ENCODE data around the gene TBC1D12.

TBC1D12 gene

DNA sequence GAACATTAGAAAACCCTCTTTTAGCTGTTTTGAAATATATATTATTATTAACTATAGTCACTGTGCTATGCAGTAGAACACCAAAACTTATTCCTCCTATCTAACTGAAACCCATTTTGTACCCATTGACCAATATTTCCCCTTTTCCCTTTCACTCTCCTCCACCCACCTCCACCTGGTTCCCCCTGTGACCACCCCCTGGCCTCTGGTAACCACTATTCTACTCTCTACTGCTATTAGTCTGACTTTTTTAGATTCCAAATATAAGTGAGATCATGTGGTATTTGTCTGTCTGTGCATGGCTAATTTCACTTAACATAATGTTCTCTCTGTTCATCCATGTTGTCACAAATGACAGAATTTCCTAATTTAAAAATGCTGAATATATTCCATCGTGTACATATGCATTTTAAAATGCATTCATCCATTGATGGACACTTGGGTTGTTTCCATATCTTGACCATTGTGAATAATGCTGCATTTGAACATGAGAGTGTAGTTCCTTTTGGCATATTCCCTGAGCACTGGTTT is 18.7 kb downstream of the TBC1D12 start:
- no peak overlapping the region for H3K4me2 ChIP-seq

DNA sequence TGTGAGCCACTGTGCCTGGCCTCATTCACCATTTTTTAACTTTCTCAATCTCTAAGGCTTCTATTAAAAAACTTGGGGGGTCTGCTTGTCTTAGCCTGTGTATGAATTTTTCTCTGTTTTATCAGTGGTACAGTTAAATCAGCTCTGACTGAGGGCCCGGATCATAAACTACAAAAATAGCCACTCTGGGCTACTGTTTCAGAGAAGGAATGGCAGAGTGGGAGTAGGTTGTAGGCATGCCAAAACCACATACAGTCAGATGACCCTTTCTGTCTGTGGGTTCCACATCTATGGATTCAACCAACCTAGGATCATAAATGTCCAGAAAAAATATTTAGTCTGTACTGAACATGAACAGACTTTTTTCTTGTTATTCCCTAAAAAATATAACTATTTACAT is 21.3 kb downstream of the TBC1D12 start:
- Histone ChIP-seq H3K9me3 (peaks cover 19% of the 10 kb centered on the region), H3K36me3 (no peaks in the 10 kb centered on the region), H3K27ac (no peak overlapping the region), H3K4me1 (no peaks in the 10 kb centered on the region), H3K4me3 (no peak overlapping the region), H4K20me1 (no peaks in the 10 kb centered on the region; the same call in 1 of the 2 replicates), H3K9ac (no peak overlapping the region), H3K4me2 (no peak overlapping the region), H3K27me3 (no peaks in the 10 kb centered on the region)
- TF ChIP-seq Cebpa-rat (IDR thresholded peaks at IDR 0.05), result no peak

More for the DNA sequence above, 18.7 kb downstream of the TBC1D12 start:
- no peak overlapping the region for H3K27ac ChIP-seq
- no peaks in the 10 kb centered on the region for H3K4me1 ChIP-seq
- no peaks in the 10 kb centered on the region for H3K36me3 ChIP-seq
- peaks cover 12% of the 10 kb centered on the region for H3K9me3 ChIP-seq
- no peaks in the 10 kb centered on the region for H3K27me3 ChIP-seq
- TF ChIP-seq Cebpa-rat (IDR thresholded peaks at IDR 0.05), result no peak
- no peak overlapping the region for H3K4me3 ChIP-seq
- no peaks in the 10 kb centered on the region; the same call in 1 of the 2 replicates for H4K20me1 ChIP-seq
- H3K9ac ChIP-seq, result no peak overlapping the region

DNA sequence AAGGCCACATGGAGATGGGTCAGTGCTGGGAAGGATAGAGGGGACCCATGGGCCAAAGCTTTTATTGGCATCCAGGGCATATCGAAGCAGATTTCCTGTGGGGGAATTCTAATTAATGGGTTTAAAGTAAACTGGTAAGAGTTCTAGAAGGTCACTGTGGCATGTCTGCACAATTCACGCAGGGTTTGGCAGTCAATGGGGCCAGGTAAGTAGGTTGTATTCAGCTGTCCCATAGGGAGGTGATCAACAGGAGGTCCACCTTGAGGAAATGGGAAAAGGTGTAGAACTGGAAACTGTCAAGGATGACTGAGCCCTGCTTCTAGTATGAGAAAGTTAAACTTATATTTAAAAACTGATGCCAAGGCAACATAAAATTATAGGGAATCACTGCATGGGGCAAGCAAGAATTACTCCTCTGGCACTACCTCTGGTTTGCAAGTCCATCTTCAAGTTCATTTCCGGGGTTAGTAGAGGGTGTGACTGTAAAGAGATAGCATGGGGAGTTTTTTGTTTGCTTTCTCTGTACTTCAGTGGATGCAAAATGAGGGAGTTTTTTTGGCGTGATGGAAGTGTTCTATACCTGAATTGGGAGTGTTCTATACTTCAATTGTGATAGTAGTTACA is 22.5 kb downstream of the TBC1D12 start:
- Histone ChIP-seq H3K4me2 (no peak overlapping the region), H3K4me3 (no peak overlapping the region), H3K9me3 (peaks cover 19% of the 10 kb centered on the region), H3K9ac (no peak overlapping the region), H3K27ac (no peak overlapping the region), H3K4me1 (no peaks in the 10 kb centered on the region), H3K27me3 (no peaks in the 10 kb centered on the region), H4K20me1 (no peaks in the 10 kb centered on the region; the same call in 1 of the 2 replicates), H3K36me3 (no peaks in the 10 kb centered on the region)
- no peak for TF ChIP-seq Cebpa-rat (IDR thresholded peaks at IDR 0.05)

- Histone ChIP-seq H3K9ac (no peak overlapping the region), H3K27ac (no peak overlapping the region)
Measured at GRCh38 chr10:94425942-94426341, 23.6 kb downstream of the TBC1D12 start.

GRCh38 chr10:94427166-94427565 is 24.8 kb downstream of the TBC1D12 start:
- peaks cover 19% of the 10 kb centered on the region for H3K9me3 ChIP-seq
- H3K4me1 ChIP-seq, result no peaks in the 10 kb centered on the region
- H3K4me3 ChIP-seq, result no peak overlapping the region
- H3K9ac ChIP-seq, result no peak overlapping the region
- no peak for TF ChIP-seq Cebpa-rat (IDR thresholded peaks at IDR 0.05)
- H3K4me2 ChIP-seq, result no peak overlapping the region
- 0 out of 2 replicates have a peak, but pooled peaks cover 6% of the 10 kb centered on the region for H4K20me1 ChIP-seq
- no peak overlapping the region for H3K27ac ChIP-seq
- H3K27me3 ChIP-seq, result no peaks in the 10 kb centered on the region
- no peaks in the 10 kb centered on the region for H3K36me3 ChIP-seq

More at GRCh38 chr10:94425942-94426341, 23.6 kb downstream of the TBC1D12 start:
- Histone ChIP-seq H4K20me1 (no peaks in the 10 kb centered on the region; the same call in 1 of the 2 replicates), H3K4me2 (no peak overlapping the region), H3K36me3 (no peaks in the 10 kb centered on the region), H3K9me3 (peaks cover 19% of the 10 kb centered on the region), H3K4me3 (no peak overlapping the region), H3K4me1 (no peaks in the 10 kb centered on the region), H3K27me3 (no peaks in the 10 kb centered on the region)
- TF ChIP-seq Cebpa-rat (IDR thresholded peaks at IDR 0.05), result no peak

DNA sequence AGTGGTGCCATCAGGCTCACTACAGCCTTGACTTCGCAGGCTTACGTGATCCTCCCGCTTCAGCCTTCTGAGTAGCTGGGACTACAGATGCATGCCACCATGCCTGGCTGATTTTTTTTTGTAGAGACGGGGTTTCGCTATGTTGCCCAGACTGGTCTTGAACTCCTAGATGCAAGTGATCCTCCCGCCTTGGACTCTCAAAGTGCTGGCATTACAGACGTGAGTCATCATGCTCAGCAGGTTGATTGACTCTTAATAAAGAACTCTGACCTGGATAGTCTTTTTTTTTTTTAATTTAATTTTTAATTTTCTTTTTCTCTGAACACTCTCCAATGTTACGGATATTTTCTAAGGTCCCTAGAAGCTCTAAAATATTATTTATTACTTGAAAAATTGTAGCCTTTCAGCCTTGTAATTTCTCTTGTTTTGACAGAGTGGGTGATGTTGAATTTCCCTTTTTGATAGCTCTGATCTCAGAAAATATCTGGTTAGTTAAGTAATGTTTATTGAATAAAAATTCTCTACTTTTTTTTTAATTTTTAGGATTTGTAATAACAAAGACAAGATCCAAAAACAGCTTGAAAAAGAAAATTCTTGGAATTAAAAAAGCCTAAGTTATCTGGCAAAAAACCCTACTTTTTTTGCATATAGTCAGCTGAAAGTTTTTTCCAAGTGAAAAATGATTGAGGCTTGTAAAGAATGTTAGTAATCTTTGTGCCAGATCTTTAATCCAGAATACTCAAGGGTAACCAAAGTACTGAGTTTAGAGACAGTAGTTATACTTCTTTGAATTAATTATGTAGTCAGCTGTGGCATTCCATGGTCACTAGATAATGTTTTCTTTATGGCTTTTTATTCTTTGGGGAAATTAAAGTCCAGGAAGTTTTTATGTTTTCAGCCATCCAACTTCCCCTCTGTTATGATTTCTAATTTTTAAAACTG is 26.7 kb downstream of the TBC1D12 start:
- no peaks in the 10 kb centered on the region for H3K27me3 ChIP-seq
- peaks cover 19% of the 10 kb centered on the region for H3K9me3 ChIP-seq
- 0 out of 2 replicates have a peak, but pooled peaks cover 6% of the 10 kb centered on the region for H4K20me1 ChIP-seq
- H3K4me1 ChIP-seq, result no peaks in the 10 kb centered on the region
- no peak overlapping the region for H3K4me3 ChIP-seq
- no peaks in the 10 kb centered on the region for H3K36me3 ChIP-seq
- H3K4me2 ChIP-seq, result no peak overlapping the region
- TF ChIP-seq Cebpa-rat (IDR thresholded peaks at IDR 0.05), result no peak
- no peak overlapping the region for H3K9ac ChIP-seq
- H3K27ac ChIP-seq, result no peak overlapping the region

DNA sequence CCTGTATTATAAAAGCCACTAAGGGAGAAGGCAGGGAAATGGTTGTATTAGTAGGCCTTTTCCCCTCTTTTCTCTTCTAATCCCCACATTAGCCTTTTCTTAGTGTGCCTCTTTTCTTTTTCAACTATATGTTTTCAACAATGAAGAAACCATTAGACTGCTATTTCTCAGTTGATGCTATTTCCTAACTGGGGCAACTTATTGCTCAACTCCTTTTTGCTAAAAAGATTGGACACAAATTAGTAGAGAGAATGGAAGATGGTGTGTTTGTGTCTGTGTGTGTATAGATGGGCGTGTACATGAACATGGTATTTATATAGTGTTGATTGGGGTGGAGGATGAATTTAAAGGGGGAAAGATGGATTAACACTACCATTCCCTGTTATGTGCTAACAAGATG is 28.4 kb downstream of the TBC1D12 start:
- TF ChIP-seq Cebpa-rat (IDR thresholded peaks at IDR 0.05), result no peak
- Histone ChIP-seq H3K9ac (no peak overlapping the region), H3K4me1 (no peaks in the 10 kb centered on the region), H4K20me1 (0 out of 2 replicates have a peak, but pooled peaks cover 6% of the 10 kb centered on the region), H3K4me3 (no peak overlapping the region), H3K27me3 (no peaks in the 10 kb centered on the region), H3K36me3 (no peaks in the 10 kb centered on the region), H3K27ac (no peak overlapping the region), H3K4me2 (no peak overlapping the region), H3K9me3 (peaks cover 9% of the 10 kb centered on the region)

GRCh38 chr10:94432443-94432842 is 30.1 kb downstream of the TBC1D12 start:
- Histone ChIP-seq H3K27me3 (no peaks in the 10 kb centered on the region), H3K4me2 (no peak overlapping the region), H3K36me3 (no peaks in the 10 kb centered on the region), H3K9me3 (peaks cover 8% of the 10 kb centered on the region), H3K4me1 (no peaks in the 10 kb centered on the region), H3K4me3 (no peak overlapping the region), H4K20me1 (0 out of 2 replicates have a peak, but pooled peaks cover 6% of the 10 kb centered on the region), H3K27ac (no peak overlapping the region), H3K9ac (no peak overlapping the region)
- no peak for TF ChIP-seq Cebpa-rat (IDR thresholded peaks at IDR 0.05)

DNA sequence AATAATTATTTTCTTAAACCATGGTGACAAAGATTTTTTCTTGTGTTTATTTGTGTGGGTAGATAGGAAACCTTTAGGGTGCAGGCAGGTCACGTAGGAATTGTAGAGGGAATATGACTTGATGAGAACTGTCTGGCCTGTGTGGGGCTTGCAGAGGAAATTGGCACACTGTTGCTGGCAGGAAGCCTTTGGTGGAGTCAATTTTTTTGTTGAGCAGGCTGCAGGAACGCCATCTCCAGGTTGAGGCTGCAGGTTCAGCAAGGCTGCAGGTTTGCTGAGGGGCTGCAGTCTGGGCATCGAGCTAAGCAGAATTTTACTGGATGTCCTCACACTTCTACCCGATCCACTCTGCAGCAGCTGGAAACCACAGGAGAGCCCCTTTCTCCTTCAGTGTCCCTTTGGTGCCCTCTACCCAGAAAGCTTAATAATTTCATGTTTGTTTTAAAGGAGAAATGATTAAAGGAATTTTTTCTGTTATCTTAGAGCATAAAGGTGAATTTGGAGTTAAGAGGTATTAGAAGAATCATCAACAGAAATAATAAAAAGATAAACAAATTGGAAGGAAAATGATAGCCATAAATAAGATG is 37.0 kb downstream of the TBC1D12 start:
- Histone ChIP-seq H3K4me2 (no peak overlapping the region), H3K36me3 (no peaks in the 10 kb centered on the region), H3K4me3 (no peak overlapping the region), H4K20me1 (peaks cover 5% of the 10 kb centered on the region; the same call in 1 of the 2 replicates), H3K9me3 (peaks cover 14% of the 10 kb centered on the region), H3K27ac (no peak overlapping the region), H3K9ac (no peak overlapping the region), H3K4me1 (no peaks in the 10 kb centered on the region), H3K27me3 (no peaks in the 10 kb centered on the region)
- no peak for TF ChIP-seq Cebpa-rat (IDR thresholded peaks at IDR 0.05)
